Measurements from ENCODE around the gene GNA14.

GNA14 gene

DNA sequence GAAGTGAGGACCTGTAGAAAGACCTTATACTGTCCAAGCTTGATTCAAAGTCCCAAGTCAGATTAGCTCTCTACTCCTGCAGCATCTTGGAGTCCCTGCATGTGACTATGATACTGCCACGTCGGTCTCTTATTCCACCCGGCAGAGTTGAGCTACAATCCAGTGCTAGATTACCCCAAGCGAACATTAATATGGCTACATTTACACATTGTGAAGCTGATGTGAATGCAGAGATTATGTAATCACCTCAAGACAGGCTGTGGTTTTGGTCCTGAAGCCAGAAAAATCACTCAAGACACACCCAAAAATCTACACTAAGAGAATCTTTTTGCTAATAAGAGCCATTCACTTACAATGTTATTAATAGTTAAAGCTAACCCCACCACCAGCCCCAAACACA lies 116.7 kb downstream of the GNA14 start:
- Histone ChIP-seq H3K23ac (ENCODE audit: low read length) (no peak overlapping the region), H3K9me3 (ENCODE audit: insufficient read depth, low read depth, low read length) (peaks cover 3% of the 10 kb centered on the region), H3K79me1 (ENCODE audit: low read length) (no peaks in the 10 kb centered on the region), H3K4me3 (ENCODE audit: low read depth, low read length) (no peak overlapping the region), H3K27me3 (ENCODE audit: insufficient read depth, low read length) (no peaks in the 10 kb centered on the region), H3K14ac (ENCODE audit: low read length) (no peak overlapping the region), H3K36me3 (ENCODE audit: control insufficient read depth in 1 of 2, insufficient read depth in 2 of 2, low read length in 2 of 2) (no peaks in the 10 kb centered on the region), H2BK120ac (ENCODE audit: insufficient read depth, low read length, poor library complexity) (no peak overlapping the region), H4K12ac (ENCODE audit: low read depth, low read length) (no peak overlapping the region), H2BK12ac (ENCODE audit: low read length) (no peak overlapping the region), H3K18ac (ENCODE audit: low read length) (no peak overlapping the region), H2AFZ (ENCODE audit: insufficient read depth, low read length, poor library complexity) (no peak overlapping the region), H2BK5ac (ENCODE audit: low read depth, low read length, poor library complexity) (no peak overlapping the region), H3K4me1 (ENCODE audit: control insufficient read depth in 1 of 2, insufficient read depth in 2 of 2, low read length in 2 of 2) (no peaks in the 10 kb centered on the region), H3K27ac (ENCODE audit: low read depth, low read length) (no peak overlapping the region), H3K9ac (ENCODE audit: low read length) (no peak overlapping the region), H4K91ac (ENCODE audit: low read depth, low read length) (no peak overlapping the region), H3K4me2 (ENCODE audit: low read length) (no peak overlapping the region), H3K4ac (ENCODE audit: low read depth, low read length) (no peak overlapping the region), H4K8ac (ENCODE audit: low read depth, low read length) (no peak overlapping the region), H3K79me2 (ENCODE audit: control insufficient read depth, insufficient read depth, low read length, poor library complexity) (no peaks in the 10 kb centered on the region), H2AK5ac (ENCODE audit: low read length) (no peak overlapping the region)
- no CpG with 5 or more reads among the region's 4 CpGs for WGBS (ENCODE audit: extremely low coverage, insufficient coverage, insufficient read length)
- no peak for DNase-seq

DNA sequence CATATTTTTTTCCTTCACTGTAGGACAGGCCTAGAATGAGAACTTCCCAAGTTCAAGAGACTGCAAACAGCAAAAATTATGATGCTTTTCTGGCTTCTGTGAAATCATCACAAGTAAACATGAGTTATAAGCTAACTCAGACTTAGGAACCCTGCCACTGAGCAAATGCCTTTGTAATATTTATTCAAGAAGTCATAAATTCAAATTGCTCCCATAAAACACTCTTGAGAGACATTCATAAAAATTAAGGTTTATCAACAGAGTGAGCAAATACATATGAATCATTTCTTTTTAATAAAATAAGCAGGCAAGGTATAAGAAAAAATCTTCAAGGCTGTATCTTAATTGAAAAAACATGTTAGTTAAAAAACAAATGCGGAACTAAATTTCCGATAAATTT lies 124.2 kb downstream of the GNA14 start:
- no peak overlapping the region for H3K4ac ChIP-seq (ENCODE audit: low read depth, low read length)
- no peak overlapping the region for H3K18ac ChIP-seq (ENCODE audit: low read length)
- no peak overlapping the region for H3K4me2 ChIP-seq (ENCODE audit: low read length)
- peaks cover 4% of the 10 kb centered on the region for H3K9me3 ChIP-seq (ENCODE audit: insufficient read depth, low read depth, low read length)
- H3K27ac ChIP-seq (ENCODE audit: low read depth, low read length), result no peak overlapping the region
- H3K14ac ChIP-seq (ENCODE audit: low read length), result no peak overlapping the region
- H4K12ac ChIP-seq (ENCODE audit: low read depth, low read length), result no peak overlapping the region
- no peak overlapping the region for H3K4me3 ChIP-seq (ENCODE audit: low read depth, low read length)
- no peak overlapping the region for H2AFZ ChIP-seq (ENCODE audit: insufficient read depth, low read length, poor library complexity)
- H3K4me1 ChIP-seq (ENCODE audit: control insufficient read depth in 1 of 2, insufficient read depth in 2 of 2, low read length in 2 of 2), result no peaks in the 10 kb centered on the region
- H4K91ac ChIP-seq (ENCODE audit: low read depth, low read length), result no peak overlapping the region
- no peak overlapping the region for H2BK120ac ChIP-seq (ENCODE audit: insufficient read depth, low read length, poor library complexity)
- WGBS (ENCODE audit: extremely low coverage, insufficient coverage, insufficient read length), result no CpG with 5 or more reads among the region's 2 CpGs
- no peak overlapping the region for H2BK12ac ChIP-seq (ENCODE audit: low read length)
- no peaks in the 10 kb centered on the region for H3K79me2 ChIP-seq (ENCODE audit: control insufficient read depth, insufficient read depth, low read length, poor library complexity)
- H2AK5ac ChIP-seq (ENCODE audit: low read length), result no peak overlapping the region
- no peak overlapping the region for H3K23ac ChIP-seq (ENCODE audit: low read length)
- H3K27me3 ChIP-seq (ENCODE audit: insufficient read depth, low read length), result no peaks in the 10 kb centered on the region
- DNase-seq, result no peak
- no peak overlapping the region for H4K8ac ChIP-seq (ENCODE audit: low read depth, low read length)
- H2BK5ac ChIP-seq (ENCODE audit: low read depth, low read length, poor library complexity), result no peak overlapping the region
- H3K9ac ChIP-seq (ENCODE audit: low read length), result no peak overlapping the region
- no peaks in the 10 kb centered on the region for H3K36me3 ChIP-seq (ENCODE audit: control insufficient read depth in 1 of 2, insufficient read depth in 2 of 2, low read length in 2 of 2)
- H3K79me1 ChIP-seq (ENCODE audit: low read length), result no peaks in the 10 kb centered on the region

DNA sequence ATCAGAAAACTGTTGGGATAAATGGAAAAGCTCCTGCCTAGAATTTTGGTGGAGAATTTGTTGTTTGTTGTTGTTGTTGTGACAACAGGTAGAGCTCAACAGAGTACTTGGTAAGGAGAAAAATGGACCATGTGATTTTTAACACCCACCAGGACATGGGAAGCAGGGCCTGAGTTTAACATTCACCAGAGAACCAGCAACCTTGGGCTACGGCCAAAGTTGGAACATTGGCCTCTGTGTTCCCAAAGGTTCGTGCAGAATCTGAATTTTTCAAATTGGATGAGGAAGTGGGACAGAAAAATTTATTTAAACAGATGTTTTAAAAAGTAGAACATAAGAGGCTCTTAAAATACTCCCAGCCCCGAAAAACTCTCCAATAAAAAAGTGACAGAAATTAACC lies 127.0 kb downstream of the GNA14 start:
- Histone ChIP-seq H3K4me3 (ENCODE audit: low read depth, low read length) (no peak overlapping the region), H3K27ac (ENCODE audit: low read depth, low read length) (no peak overlapping the region), H3K23ac (ENCODE audit: low read length) (no peak overlapping the region), H2BK12ac (ENCODE audit: low read length) (no peak overlapping the region), H3K9me3 (ENCODE audit: insufficient read depth, low read depth, low read length) (peaks cover 2% of the 10 kb centered on the region), H3K18ac (ENCODE audit: low read length) (no peak overlapping the region), H3K14ac (ENCODE audit: low read length) (no peak overlapping the region), H2AFZ (ENCODE audit: insufficient read depth, low read length, poor library complexity) (no peak overlapping the region), H3K4me1 (ENCODE audit: control insufficient read depth in 1 of 2, insufficient read depth in 2 of 2, low read length in 2 of 2) (no peaks in the 10 kb centered on the region), H2BK5ac (ENCODE audit: low read depth, low read length, poor library complexity) (no peak overlapping the region), H4K12ac (ENCODE audit: low read depth, low read length) (no peak overlapping the region), H3K36me3 (ENCODE audit: control insufficient read depth in 1 of 2, insufficient read depth in 2 of 2, low read length in 2 of 2) (no peaks in the 10 kb centered on the region), H3K4me2 (ENCODE audit: low read length) (no peak overlapping the region), H3K27me3 (ENCODE audit: insufficient read depth, low read length) (no peaks in the 10 kb centered on the region), H2AK5ac (ENCODE audit: low read length) (no peak overlapping the region), H3K79me2 (ENCODE audit: control insufficient read depth, insufficient read depth, low read length, poor library complexity) (no peaks in the 10 kb centered on the region), H4K91ac (ENCODE audit: low read depth, low read length) (no peak overlapping the region), H2BK120ac (ENCODE audit: insufficient read depth, low read length, poor library complexity) (no peak overlapping the region), H3K9ac (ENCODE audit: low read length) (no peak overlapping the region), H3K4ac (ENCODE audit: low read depth, low read length) (no peak overlapping the region), H4K8ac (ENCODE audit: low read depth, low read length) (no peak overlapping the region), H3K79me1 (ENCODE audit: low read length) (no peaks in the 10 kb centered on the region)
- no CpG with 5 or more reads among the region's 3 CpGs for WGBS (ENCODE audit: extremely low coverage, insufficient coverage, insufficient read length)
- DNase-seq, result no peak

GRCh38 chr9:77518688-77519087 lies 129.4 kb downstream of the GNA14 start:
- Histone ChIP-seq H2BK120ac (ENCODE audit: insufficient read depth, low read length, poor library complexity) (no peak overlapping the region), H3K27me3 (ENCODE audit: insufficient read depth, low read length) (no peaks in the 10 kb centered on the region), H3K27ac (ENCODE audit: low read depth, low read length) (no peak overlapping the region), H3K4me2 (ENCODE audit: low read length) (no peak overlapping the region), H3K4ac (ENCODE audit: low read depth, low read length) (no peak overlapping the region), H3K14ac (ENCODE audit: low read length) (no peak overlapping the region), H4K8ac (ENCODE audit: low read depth, low read length) (no peak overlapping the region), H4K12ac (ENCODE audit: low read depth, low read length) (no peak overlapping the region), H3K79me1 (ENCODE audit: low read length) (no peaks in the 10 kb centered on the region), H3K18ac (ENCODE audit: low read length) (no peak overlapping the region), H4K91ac (ENCODE audit: low read depth, low read length) (no peak overlapping the region), H3K4me3 (ENCODE audit: low read depth, low read length) (no peak overlapping the region), H3K9ac (ENCODE audit: low read length) (no peak overlapping the region), H3K36me3 (ENCODE audit: control insufficient read depth in 1 of 2, insufficient read depth in 2 of 2, low read length in 2 of 2) (no peaks in the 10 kb centered on the region), H2BK5ac (ENCODE audit: low read depth, low read length, poor library complexity) (no peak overlapping the region), H3K79me2 (ENCODE audit: control insufficient read depth, insufficient read depth, low read length, poor library complexity) (no peaks in the 10 kb centered on the region), H2AK5ac (ENCODE audit: low read length) (no peak overlapping the region), H3K4me1 (ENCODE audit: control insufficient read depth in 1 of 2, insufficient read depth in 2 of 2, low read length in 2 of 2) (peaks cover 2 to 5% of the 10 kb centered on the region in 2 experiments), H2BK12ac (ENCODE audit: low read length) (no peak overlapping the region), H3K23ac (ENCODE audit: low read length) (no peak overlapping the region), H2AFZ (ENCODE audit: insufficient read depth, low read length, poor library complexity) (no peak overlapping the region), H3K9me3 (ENCODE audit: insufficient read depth, low read depth, low read length) (peaks cover 2% of the 10 kb centered on the region)
- DNase-seq, result no peak
- no CpG with 5 or more reads among the region's 1 CpG for WGBS (ENCODE audit: extremely low coverage, insufficient coverage, insufficient read length)

Measured in trophoblast cell (in vitro differentiated cells and primary cell).